ENCODE measurements around the gene MUSK. TPM values are rescaled to one million over a fixed set of nuclear protein-coding genes. Genes with fewer than 3 reads are reported as not detected.

Gene MUSK
- total and polyA plus RNA-seq, 2 experiments from 2014 or later: not detected

DNA sequence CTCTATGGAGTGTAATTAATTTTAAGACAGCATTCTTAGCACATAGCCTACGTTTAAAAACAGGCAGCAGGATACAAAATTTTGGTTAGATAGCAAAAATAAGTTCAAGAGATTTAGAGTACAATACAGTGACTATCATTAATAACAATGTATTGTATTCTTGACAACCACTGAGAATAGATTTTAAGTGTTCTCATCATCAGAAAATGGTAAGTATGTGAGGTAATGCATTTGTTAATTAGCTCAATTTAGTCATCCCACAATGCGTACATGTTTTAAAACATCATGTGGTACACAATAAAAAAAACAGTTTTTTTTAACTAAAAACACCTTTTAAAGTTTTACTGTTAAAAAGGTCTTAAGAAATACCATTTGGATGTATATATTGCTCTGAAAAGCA, 94.2 kb downstream of the MUSK start:
- ATAC-seq (no peak), DNase-seq (ENCODE audit: low spot score) (no peak)
- Histone ChIP-seq H3K9me2 (ENCODE audit: insufficient read depth) (no peaks in the 10 kb centered on the region), H3F3A (replicated peaks; ENCODE audit: low read depth) (no peaks in the 10 kb centered on the region), H3K27ac (ENCODE audit: low read depth) (no peak overlapping the region), H3K36me3 (ENCODE audit: insufficient read depth) (no peaks in the 10 kb centered on the region), H2AFZ (no peak overlapping the region), H3K4me3 (no peak overlapping the region), H3K27me3 (ENCODE audit: insufficient read depth) (no peaks in the 10 kb centered on the region), H4K20me1 (replicated peaks; ENCODE audit: insufficient read depth) (no peaks in the 10 kb centered on the region), H3K4me2 (no peak overlapping the region), H3K4me1 (ENCODE audit: insufficient read depth) (no peaks in the 10 kb centered on the region), H3K79me2 (replicated peaks; ENCODE audit: insufficient read depth) (no peaks in the 10 kb centered on the region)
- Mint-ChIP-seq H3K27me3 (ENCODE audit: insufficient read depth, low read depth, poor library complexity) (peaks cover 2% of the 10 kb centered on the region), H3K4me3 (no peak overlapping the region), H3K27ac (no peak overlapping the region), H3K36me3 (ENCODE audit: low read depth) (no peaks in the 10 kb centered on the region), H3K9me3 (no peaks in the 10 kb centered on the region), H3K4me1 (0 out of 3 replicates have a peak, but pooled peaks cover 2% of the 10 kb centered on the region)
- TF ChIP-seq, protein P1, sequence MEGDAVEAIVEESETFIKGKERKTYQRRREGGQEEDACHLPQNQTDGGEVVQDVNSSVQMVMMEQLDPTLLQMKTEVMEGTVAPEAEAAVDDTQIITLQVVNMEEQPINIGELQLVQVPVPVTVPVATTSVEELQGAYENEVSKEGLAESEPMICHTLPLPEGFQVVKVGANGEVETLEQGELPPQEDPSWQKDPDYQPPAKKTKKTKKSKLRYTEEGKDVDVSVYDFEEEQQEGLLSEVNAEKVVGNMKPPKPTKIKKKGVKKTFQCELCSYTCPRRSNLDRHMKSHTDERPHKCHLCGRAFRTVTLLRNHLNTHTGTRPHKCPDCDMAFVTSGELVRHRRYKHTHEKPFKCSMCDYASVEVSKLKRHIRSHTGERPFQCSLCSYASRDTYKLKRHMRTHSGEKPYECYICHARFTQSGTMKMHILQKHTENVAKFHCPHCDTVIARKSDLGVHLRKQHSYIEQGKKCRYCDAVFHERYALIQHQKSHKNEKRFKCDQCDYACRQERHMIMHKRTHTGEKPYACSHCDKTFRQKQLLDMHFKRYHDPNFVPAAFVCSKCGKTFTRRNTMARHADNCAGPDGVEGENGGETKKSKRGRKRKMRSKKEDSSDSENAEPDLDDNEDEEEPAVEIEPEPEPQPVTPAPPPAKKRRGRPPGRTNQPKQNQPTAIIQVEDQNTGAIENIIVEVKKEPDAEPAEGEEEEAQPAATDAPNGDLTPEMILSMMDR (conservative IDR thresholded peaks at IDR 0.05; ENCODE audit: low read depth in 2 of 2): no peak
- no peak for TF ChIP-seq EZH2phosphoT487 (IDR thresholded peaks at IDR 0.05; ENCODE audit: unreplicated experiment)
- TF ChIP-seq JUNB (IDR thresholded peaks at IDR 0.05; ENCODE audit: unreplicated experiment): no peak
- TF ChIP-seq NANOG (IDR thresholded peaks at IDR 0.05; ENCODE audit: borderline replicate concordance): no peak
- no peak for TF ChIP-seq EZH2 (IDR thresholded peaks at IDR 0.05; ENCODE audit: low read depth, unreplicated experiment)
- TF ChIP-seq CREB1 (CRISPR knock-in tag; IDR thresholded peaks at IDR 0.05; ENCODE audit: low read depth): no peak

DNA sequence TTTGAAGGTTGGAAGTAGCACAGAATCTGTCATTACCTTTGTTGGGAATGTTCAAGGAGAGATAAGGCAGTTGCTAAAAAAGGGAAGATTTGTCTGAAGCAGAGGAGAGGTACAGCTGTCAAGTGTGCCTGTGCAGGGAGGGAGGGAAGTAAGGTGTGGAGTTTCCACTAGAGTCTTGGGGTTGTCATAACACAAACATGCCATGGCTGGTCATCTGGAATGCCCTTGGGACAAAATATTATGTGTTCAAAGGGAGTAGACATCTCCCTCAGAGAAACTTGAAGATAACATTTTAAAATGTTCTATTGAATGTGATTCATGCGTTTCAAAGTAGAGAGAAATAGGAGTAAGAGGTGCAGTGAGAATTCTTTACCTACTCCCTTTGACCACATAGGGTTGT, 95.0 kb downstream of the MUSK start:
- Mint-ChIP-seq H3K27me3 (ENCODE audit: insufficient read depth, low read depth, poor library complexity) (peaks cover 2% of the 10 kb centered on the region), H3K4me1 (0 out of 3 replicates have a peak, but pooled peaks cover 2% of the 10 kb centered on the region), H3K9me3 (no peaks in the 10 kb centered on the region), H3K27ac (no peak overlapping the region), H3K36me3 (ENCODE audit: low read depth) (no peaks in the 10 kb centered on the region), H3K4me3 (no peak overlapping the region)
- no peak overlapping the region; the same call in 1 of the 2 replicates for H2AFZ ChIP-seq
- H3K27me3 ChIP-seq (ENCODE audit: insufficient read depth): no peaks in the 10 kb centered on the region
- no peak overlapping the region for H3K4me3 ChIP-seq
- H3K36me3 ChIP-seq (ENCODE audit: insufficient read depth): no peaks in the 10 kb centered on the region
- TF ChIP-seq ZNF114 (CRISPR knock-in tag; IDR thresholded peaks at IDR 0.05): no peak
- TF ChIP-seq ZNF331 (CRISPR knock-in tag; IDR thresholded peaks at IDR 0.05; ENCODE audit: low read depth): no peak
- TF ChIP-seq, protein P2, sequence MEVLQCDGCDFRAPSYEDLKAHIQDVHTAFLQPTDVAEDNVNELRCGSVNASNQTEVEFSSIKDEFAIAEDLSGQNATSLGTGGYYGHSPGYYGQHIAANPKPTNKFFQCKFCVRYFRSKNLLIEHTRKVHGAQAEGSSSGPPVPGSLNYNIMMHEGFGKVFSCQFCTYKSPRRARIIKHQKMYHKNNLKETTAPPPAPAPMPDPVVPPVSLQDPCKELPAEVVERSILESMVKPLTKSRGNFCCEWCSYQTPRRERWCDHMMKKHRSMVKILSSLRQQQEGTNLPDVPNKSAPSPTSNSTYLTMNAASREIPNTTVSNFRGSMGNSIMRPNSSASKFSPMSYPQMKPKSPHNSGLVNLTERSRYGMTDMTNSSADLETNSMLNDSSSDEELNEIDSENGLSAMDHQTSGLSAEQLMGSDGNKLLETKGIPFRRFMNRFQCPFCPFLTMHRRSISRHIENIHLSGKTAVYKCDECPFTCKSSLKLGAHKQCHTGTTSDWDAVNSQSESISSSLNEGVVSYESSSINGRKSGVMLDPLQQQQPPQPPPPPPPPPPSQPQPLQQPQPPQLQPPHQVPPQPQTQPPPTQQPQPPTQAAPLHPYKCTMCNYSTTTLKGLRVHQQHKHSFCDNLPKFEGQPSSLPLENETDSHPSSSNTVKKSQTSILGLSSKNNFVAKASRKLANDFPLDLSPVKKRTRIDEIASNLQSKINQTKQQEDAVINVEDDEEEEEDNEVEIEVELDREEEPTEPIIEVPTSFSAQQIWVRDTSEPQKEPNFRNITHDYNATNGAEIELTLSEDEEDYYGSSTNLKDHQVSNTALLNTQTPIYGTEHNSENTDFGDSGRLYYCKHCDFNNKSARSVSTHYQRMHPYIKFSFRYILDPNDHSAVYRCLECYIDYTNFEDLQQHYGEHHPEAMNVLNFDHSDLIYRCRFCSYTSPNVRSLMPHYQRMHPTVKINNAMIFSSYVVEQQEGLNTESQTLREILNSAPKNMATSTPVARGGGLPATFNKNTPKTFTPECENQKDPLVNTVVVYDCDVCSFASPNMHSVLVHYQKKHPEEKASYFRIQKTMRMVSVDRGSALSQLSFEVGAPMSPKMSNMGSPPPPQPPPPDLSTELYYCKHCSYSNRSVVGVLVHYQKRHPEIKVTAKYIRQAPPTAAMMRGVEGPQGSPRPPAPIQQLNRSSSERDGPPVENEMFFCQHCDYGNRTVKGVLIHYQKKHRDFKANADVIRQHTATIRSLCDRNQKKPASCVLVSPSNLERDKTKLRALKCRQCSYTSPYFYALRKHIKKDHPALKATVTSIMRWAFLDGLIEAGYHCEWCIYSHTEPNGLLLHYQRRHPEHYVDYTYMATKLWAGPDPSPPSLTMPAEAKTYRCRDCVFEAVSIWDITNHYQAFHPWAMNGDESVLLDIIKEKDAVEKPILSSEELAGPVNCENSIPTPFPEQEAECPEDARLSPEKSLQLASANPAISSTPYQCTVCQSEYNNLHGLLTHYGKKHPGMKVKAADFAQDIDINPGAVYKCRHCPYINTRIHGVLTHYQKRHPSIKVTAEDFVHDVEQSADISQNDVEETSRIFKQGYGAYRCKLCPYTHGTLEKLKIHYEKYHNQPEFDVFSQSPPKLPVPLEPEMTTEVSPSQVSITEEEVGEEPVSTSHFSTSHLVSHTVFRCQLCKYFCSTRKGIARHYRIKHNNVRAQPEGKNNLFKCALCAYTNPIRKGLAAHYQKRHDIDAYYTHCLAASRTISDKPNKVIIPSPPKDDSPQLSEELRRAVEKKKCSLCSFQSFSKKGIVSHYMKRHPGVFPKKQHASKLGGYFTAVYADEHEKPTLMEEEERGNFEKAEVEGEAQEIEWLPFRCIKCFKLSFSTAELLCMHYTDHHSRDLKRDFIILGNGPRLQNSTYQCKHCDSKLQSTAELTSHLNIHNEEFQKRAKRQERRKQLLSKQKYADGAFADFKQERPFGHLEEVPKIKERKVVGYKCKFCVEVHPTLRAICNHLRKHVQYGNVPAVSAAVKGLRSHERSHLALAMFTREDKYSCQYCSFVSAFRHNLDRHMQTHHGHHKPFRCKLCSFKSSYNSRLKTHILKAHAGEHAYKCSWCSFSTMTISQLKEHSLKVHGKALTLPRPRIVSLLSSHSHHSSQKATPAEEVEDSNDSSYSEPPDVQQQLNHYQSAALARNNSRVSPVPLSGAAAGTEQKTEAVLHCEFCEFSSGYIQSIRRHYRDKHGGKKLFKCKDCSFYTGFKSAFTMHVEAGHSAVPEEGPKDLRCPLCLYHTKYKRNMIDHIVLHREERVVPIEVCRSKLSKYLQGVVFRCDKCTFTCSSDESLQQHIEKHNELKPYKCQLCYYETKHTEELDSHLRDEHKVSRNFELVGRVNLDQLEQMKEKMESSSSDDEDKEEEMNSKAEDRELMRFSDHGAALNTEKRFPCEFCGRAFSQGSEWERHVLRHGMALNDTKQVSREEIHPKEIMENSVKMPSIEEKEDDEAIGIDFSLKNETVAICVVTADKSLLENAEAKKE (CRISPR knock-in tag; IDR thresholded peaks at IDR 0.05): no peak
- no peak for TF ChIP-seq STAT1 (IDR thresholded peaks at IDR 0.05; ENCODE audit: unreplicated experiment)
- TF ChIP-seq NANOG (IDR thresholded peaks at IDR 0.05; ENCODE audit: borderline replicate concordance): no peak
- no peak for TF ChIP-seq JUNB (IDR thresholded peaks at IDR 0.05; ENCODE audit: unreplicated experiment)
- no peak overlapping the region for H3K27ac ChIP-seq (ENCODE audit: low read depth)
- no peak for DNase-seq (ENCODE audit: low spot score)
- H3K9me2 ChIP-seq (ENCODE audit: insufficient read depth): no peaks in the 10 kb centered on the region
- no peaks in the 10 kb centered on the region for H3F3A ChIP-seq (replicated peaks; ENCODE audit: low read depth)
- no peak overlapping the region for H3K4me2 ChIP-seq
- ATAC-seq: no peak
- H3K4me1 ChIP-seq (ENCODE audit: insufficient read depth): no peaks in the 10 kb centered on the region
- H3K79me2 ChIP-seq (replicated peaks; ENCODE audit: insufficient read depth): no peaks in the 10 kb centered on the region
- no peaks in the 10 kb centered on the region for H4K20me1 ChIP-seq (replicated peaks; ENCODE audit: insufficient read depth)

Data from GM23338 (cell line).